HG02938 (cell line): ENCODE measurements around the gene TRUB1.

Source experiments
- ATAC-seq: cut with Tn5 transposase; IDR thresholded peaks from one replicate; pipeline ENCODE4 v1.9.1; 2021; ENCODE audit warnings: mild to moderate bottlenecking, moderate library complexity; ENCODE audit not compliant: unreplicated experiment

The TRUB1 gene

GRCh38 chr10:114974625-114975024, 36.6 kb downstream of the TRUB1 start:
- ATAC-seq: no peak

DNA sequence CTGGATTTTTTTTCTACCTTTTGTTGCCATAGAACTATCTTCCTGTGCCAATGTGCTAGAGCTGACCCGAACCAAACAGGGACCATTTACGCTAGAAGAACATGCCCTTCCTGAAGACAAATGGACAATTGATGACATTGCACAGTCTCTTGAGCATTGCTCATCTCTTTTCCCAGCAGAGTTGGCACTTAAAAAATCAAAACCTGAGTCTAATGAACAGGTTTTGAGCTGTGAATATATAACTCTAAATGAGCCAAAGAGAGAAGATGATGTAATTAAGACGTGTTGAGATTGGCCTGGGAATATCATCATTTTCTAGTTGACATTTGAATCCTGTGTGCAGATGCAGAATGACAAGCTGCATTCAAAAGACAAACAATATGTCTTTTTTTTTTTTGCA, 37.1 kb downstream of the TRUB1 start:
- ATAC-seq: no peak

DNA sequence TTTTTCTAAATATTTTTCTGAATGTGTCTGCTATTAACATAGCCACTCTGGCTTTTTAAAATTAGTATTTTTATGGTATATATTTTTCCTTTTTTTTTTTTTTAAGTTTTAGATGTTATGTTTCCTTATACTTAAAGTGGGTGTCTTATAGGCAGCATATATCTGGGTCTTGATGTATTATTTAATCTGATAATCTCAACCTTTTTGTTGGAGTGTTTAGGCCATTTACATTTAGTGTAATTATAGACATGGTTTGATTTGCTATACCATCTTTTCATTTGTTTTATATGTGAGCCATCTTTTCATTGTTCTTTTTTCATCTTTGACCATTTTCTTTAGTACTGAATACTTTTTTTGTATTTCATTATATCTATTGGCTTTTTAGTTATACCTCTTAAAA, 45.0 kb downstream of the TRUB1 start:
- ATAC-seq: no peak

- ATAC-seq: no peak
Observed at GRCh38 chr10:114987995-114988394, 50.0 kb downstream of the TRUB1 start.

DNA sequence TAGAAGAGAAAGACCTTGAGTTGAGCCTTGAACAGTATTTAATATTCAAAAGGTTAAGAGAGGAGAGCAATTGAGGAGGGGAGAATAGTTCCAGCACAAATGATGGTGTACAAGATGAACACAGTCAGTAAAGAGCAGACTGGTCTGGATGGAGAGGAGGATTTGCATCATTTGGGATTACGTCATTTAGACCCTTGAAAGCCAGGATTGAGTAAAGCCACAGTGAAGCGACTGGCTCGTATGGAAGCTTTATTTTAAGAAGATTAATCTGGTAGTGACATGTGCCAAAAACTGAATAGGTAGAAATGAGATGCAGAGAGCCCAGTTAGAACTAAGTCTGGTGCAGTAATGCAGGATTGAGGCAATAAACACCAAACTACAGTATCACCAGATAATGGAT, 52.6 kb downstream of the TRUB1 start:
- ATAC-seq: no peak

DNA sequence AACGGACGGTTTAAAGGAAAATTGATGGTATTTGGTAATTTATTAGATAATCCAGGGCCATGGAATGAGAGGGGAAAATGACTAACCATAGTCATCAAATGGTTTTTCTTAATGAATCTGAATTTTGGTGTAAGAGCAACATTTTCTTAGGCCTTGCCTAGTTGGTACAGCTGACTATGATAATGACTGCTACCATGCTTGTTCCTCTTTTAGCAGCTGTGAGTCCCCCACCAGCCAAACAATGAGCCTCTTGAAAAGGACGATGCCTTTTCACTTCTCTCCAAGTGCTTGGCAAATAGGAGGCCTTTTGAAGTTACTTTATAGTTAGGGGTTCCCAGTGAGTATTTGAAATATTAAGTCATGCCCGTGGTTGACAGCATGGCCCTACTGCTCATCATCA, 53.0 kb downstream of the TRUB1 start:
- ATAC-seq: no peak

- ATAC-seq: no peak
Observed at GRCh38 chr10:114992189-114992775, 54.3 kb downstream of the TRUB1 start.

GRCh38 chr10:114995468-114996247, 57.7 kb downstream of the TRUB1 start:
- no peak for ATAC-seq

DNA sequence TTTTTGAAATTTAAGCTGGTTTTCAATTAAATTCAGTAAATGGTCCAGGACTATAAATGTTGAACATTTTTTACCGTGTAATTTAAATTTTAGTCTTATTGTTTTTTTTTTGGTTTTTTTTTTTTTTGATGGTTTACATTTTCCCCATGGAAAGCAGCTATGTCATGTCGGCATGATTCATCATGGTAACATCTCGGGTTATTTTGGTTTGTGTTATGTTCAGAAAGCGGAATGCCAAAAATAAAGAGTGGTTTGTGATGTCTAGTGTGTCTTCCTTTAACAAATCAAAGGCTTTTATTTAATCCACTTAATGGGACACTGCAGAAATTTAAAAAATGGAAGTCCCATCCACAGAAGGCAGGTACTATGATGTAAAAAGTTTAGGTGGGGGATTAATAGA, 58.5 kb downstream of the TRUB1 start:
- ATAC-seq: no peak

DNA sequence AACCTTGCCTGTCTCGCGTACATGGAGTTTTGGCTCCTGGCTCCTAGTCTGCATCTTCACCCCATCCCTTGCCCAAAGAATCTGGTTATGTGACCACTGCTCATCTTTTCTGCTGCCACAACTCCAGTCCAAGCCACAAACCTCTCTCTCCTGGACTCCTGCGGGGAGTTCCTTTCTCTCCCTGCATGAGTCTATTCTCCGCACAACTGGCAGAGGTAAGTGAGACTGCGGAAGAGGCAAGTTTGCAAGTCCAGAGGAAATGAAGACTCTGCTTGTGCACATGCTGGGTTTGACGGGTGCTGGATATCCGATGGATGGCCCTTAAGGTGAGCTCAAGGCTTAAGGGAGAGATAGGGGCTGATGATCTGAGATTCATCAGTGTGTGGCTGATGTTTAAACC, 61.0 kb downstream of the TRUB1 start:
- no peak for ATAC-seq

- peak; percentile 70 for ATAC-seq
Observed at GRCh38 chr10:115001506-115002381, 63.7 kb downstream of the TRUB1 start.

DNA sequence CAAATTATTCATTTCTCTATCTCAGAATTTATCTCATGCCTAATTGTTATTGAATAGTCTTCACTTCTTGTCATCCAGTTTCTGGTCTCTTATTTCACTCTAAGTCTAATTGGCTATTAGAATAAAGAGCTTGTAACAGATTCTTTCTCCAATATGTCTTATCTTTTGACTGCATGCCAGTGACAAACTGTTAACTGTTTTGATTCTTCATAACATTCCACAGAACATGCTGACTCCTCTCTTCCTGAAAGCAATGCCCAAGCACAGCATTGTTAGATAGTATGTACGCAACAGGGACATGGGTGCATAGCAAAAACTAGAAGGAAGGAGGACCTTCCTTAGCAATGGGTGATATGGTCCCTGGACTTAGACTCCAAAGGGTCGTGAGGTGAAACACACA, 65.4 kb downstream of the TRUB1 start:
- no peak for ATAC-seq

GRCh38 chr10:115004236-115004862, 66.4 kb downstream of the TRUB1 start:
- ATAC-seq: no peak

DNA sequence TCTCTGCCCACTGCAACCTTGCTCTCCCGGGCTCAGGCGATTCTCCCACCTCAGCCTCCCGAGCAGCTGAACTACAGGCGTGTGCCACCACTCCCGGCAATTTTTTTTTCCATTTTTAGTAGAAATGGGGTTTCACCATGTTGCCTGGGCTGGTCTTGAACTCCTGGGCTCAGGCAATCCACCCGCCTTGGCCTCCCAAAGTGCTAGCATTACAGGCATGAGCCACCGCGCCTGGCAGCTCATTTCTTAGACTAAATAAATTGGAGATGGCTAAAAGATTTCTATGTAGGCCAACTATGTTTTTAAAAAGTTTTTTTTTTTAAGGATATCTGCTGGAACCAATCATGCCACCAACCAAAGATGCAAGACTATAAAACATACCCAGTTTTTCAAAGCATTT, 67.8 kb downstream of the TRUB1 start:
- no peak for ATAC-seq

DNA sequence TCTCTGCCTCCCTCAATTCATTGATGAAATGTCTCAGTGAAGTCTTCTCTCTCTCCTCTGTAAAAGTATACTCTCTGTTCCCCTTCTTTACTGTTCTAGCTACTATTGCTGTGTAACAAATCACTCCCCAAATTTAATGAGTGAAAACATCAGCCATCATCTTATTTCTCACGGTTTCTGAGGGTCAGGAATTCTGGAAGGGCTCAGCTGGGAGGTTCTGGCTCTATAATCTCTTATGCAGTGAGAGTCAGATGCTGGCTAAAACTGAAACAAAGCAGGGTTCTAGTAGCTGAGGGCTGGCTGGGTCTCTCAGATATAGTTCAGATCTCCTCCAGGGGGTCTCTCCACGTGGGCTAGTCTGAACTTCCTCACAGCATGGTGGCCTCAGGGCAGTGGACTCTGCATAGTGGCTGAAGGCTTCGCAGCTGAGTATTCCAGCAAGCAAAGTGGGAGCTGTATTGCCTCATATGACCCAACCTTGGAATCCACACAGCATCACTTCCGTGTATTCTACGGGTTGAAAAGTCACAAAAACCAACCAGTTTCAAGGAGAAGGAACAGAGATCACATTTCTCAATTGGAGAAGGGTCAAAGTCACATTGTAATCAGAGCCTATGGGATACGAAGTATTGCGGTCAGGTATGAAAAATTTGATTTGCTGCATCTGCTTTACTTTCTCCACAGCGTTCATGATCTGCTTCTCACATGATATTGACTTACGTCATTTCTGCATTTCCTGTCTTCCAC, 80.4 kb downstream of the TRUB1 start:
- no peak for ATAC-seq

DNA sequence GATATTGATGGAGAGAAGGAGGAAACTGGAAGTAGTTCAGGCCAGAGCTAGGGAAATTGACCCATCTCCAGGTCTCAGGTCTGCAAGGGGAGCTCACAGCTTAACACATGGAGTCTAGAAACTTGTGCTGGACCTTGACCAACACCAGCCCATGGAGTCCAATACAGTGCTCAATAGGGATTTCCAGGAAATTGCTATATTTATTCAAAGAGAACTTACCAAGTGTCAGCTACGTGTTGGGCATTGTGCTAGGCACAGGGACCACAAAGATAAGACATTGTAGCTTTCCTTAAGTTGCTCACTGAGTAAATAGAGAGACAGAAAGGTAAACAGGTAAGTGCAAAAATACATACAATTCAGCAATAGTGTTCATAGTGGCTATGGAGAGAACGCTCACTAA, 82.5 kb downstream of the TRUB1 start:
- no peak for ATAC-seq

GRCh38 chr10:115022733-115023132, 84.7 kb downstream of the TRUB1 start:
- no peak for ATAC-seq

GRCh38 chr10:115023715-115024114, 85.7 kb downstream of the TRUB1 start:
- no peak for ATAC-seq

- no peak for ATAC-seq
Observed at GRCh38 chr10:115024371-115024770, 86.4 kb downstream of the TRUB1 start.

DNA sequence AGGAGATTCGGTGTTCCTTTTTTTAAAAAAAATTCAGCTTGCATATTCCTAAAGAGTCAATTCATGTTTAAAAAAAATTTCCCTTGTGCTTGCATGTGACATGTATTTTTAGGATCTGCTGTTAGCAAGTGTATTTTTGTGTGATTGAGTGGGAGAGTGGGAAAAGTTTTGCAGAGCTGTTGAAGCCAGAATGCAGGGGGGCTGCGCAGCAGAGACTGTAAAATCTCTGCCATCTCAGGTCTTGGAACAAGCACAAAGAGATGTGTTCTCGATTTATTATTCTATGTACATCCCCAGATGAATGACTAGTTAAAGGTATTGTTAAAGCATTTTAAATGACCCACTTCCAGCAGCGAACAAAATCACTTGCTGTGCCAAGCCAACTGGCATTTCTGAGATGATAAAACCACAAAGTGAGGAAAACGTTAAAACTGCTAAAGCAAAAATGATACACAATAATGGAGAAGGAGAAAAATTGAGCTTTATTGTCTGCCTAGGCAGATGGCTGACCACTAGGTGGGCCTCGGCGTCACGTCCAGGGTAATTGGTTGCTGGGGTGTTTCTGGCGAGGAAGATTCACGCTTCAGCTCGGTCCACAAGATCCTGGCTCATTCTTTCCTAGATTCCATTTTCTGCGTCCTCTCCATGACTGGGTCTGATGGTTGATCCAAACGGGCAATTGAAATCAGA, 88.2 kb downstream of the TRUB1 start:
- ATAC-seq: no peak
